HG02763 (cell line): Measurements from ENCODE around the gene EPOP.

Experiments used
- ATAC-seq: cut with Tn5 transposase; IDR thresholded peaks from one replicate; pipeline ENCODE4 v1.9.1; 2021; ENCODE audit warnings: mild to moderate bottlenecking, moderate library complexity; ENCODE audit not compliant: unreplicated experiment

Gene EPOP

DNA sequence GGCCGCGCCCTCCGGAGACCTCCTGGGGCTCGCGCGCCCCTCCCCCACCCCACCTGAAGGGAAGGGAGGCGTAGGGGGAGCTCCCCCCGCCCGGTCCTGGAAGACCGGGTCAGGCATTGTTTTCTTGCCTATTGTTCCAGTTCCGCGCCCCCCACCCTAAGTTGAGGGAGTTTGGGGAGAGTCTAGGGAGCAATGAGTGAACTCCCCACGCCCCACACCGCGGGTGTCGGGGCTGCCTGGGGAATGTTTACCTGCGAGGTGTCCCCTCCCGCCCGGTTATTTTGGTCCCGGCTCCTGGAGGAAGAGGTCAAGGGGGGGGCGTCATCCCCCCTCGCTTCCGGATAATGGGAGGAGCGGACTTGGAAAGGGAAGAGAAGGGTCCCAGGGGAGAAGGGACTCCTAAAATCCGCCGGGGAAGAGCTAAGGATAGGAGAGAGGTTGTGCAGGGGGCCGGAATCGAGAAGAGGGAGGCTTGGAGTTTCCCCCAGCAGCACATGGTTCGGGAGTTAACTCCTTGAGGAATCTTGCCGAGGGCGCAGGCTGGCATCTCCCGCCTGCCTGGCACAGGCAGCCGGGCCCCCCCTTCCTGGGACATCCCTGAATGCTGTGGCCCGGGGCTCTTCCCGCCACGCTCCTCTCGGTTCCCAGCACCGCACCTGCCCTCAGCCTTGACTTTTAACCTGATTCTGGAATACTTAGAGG lies 31.2 kb upstream of the EPOP start:
- no peak for ATAC-seq

GRCh38 chr17:38705523-38705802 lies 30.7 kb upstream of the EPOP start:
- ATAC-seq = no peak

GRCh38 chr17:38704606-38705522 lies 30.1 kb upstream of the EPOP start, which contains the start of gene MLLT6:
Gene MLLT6 (plus strand): TSS chr17:38705273. CDS start chr17:38705633, 360 bp downstream.
- no peak for ATAC-seq

DNA sequence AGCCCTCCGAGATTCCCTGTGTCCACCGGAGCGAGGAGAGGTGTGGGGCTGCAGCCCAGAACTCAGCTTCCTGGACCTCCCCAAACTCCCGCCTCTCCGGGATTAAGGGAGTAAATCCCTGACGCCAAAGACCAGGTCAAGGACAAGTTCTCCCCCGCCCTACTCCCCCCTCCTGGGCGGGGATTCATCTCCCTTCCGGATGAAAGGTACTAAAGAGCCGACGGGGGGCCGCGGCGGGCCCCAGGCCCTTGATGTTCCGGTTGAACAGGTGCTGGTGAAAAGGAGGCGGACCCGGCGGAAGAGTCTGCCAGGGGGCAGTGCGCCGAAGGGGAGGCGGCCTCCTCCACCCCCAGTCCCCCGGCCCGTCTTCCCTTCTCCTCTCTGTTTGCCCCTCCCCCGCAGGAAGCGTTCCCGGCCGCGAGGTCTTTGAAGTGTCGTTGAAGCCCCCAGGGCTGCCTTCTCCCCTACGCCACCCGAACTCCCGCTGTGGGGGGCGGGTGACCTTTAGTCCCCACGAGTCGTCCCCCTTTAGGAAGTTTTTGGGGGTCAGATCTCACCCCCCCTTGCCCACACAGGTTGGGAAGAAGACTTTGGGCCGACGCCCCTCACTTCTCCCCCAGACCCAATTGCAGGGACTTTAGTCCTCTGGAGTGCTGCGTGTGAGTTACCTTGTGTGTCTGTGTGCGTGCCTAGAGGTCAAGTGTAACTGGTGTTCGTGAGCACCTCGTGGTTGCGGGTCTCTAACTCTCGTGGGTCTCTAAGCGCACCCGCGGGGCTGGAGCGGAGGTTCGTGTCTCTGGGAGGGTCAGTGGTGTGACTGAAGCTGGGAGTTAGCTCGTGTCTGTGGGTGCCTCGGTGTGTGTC lies 29.2 kb upstream of the EPOP start:
- no peak for ATAC-seq

DNA sequence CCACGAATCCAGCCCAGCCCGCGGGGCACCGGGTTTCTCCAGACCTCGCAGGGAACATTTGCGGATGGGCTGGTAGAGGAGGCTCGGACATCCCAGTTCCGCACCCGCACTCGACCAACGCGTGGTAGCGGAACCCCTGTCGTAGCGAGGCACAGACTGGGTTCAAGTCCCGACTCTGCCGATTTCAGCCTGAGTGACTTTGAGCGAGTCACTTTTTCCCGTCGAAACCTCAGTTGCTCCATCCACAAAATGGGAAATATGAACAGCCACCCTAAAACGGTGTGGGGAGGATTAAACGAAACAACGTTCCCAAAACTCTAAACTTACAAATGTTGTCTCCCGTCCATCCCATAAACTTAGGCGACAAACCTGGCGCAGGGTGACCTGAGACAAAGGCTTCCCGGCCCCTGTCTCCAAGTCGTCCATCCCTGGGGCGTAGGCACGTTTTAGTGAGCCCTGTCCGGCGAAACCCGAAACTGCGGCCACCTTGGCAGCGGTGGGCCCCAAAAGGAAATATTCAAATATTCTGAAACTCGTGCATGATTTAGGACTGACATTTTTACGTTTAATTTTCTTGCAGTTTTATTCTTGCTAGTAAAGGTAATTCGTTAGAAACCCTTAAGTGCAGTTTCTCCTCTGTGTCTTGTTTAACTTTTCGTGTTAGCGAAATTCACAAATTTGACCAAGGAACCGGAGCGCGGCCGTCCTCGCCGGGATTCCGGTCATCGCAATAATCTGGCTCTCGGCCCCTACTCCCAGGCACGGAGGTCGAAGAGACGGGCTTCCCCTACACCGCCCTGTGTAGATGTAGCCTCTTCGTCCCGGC lies 28.4 kb upstream of the EPOP start:
- peak; percentile 1 for ATAC-seq

GRCh38 chr17:38702166-38702915 lies 27.6 kb upstream of the EPOP start:
- ATAC-seq = peak; percentile 32

DNA sequence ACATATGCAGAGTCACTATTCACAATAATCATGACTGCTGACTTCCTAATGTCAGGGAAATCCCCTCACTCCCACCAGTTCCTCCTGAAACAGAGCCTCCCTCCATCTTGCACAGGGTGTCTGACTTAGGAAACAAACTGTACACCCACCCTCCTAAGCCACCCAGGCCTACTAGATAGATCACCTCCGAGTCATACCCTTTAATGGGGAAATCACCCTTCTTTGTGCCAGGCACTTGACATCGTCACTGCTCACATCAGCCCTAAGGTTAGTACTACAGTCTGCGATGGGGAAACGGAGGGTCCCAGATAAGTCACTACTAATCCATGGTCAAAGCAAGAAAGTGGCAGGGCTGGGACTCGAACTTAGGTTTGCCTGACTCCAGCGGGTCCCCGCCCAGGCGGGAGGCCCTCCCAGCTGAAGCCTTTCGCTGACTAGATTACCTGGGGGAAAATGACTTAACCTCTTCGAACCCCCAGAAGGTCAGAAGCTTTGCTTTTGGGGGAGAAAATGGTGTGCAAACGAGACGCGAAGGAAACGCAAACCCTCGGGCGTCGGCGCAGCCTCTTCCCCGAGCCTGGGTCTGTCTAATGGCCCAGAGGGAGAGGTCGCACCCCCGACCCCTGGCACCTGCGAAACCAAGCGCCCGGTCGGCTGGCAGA lies 26.9 kb upstream of the EPOP start:
- ATAC-seq = peak; percentile 18

DNA sequence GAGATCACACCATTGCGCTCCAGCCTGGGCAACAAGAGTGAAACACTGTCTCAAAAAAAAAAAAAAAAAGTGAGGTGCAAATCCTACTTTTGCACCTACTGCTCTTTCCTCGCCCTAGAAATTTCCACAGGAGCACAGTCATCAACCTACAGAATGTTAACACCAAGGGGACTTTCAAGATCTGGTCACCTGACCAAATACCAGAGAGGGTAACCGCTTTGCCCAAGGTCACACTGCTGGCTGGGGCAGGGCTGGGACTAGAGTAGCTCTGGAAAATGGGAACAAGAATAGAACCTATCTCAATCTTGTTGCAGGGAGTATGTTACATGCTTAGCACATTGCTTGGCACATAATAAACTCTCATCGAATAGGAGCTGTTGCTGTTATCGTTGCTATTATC lies 24.0 kb upstream of the EPOP start:
- ATAC-seq = no peak

- ATAC-seq = no peak
These were observed 22.5 kb upstream of the EPOP start for GRCh38 chr17:38697061-38697820.

- ATAC-seq = no peak
These were observed 19.1 kb upstream of the EPOP start for GRCh38 chr17:38693700-38694329.

DNA sequence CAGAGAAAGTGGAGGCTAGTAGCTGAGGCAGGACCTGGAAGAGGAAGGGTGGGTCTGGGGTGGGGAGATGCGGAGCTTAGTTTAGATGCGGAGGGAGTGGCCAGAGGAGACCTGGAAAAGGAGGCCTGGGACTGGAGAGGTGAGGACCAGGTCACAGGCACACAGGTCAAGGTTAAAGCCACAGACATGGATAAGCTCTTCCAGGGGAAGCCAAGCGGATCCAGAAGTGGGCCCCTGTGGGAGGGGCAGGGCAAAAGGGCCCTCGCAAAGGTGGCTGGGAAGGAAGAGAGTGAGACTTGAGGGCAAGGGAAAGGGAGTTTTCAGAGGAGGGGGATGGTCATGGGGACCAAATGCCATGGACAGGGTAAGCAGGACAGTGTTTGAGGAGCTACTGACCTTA lies 16.4 kb upstream of the EPOP start:
- ATAC-seq = no peak

DNA sequence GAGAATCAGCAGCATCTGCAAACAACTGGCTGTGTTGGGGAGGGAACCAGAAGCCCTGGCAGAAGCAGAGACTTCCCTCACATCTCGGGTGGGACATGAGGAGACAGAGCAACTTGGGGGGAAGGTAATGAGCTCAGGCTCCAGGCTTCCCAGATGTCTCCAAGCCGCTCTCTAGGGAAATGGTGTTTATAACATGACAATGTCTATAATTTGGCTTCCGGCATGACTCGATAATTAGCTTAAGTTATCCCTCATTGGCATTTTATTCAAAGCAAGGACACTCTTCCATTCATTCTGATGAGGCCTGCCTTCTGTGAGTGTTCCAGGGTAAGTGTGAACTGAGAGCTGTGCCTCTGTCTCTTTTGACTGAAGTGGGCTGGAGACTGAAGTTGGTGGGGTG lies 15.6 kb upstream of the EPOP start:
- ATAC-seq = no peak

DNA sequence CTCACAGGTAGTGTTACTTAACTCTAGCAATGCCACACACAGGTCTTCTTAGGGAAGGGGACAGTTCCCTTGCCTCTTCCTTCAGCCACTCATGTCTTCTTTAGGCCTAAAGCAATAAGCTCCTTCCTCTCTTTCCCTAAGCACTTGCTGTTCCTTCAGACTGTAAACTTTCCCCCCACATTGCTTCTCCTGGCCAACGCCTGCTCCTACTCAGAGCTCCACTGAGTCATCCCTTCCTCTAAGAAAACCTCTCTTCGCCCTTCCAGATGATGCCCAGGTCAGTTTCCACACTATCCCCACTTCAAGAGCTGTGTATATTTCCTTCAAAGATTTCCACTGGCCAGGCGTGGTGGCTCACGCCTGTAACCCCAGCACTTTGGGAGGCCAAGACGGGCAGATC lies 12.5 kb upstream of the EPOP start:
- no peak for ATAC-seq

DNA sequence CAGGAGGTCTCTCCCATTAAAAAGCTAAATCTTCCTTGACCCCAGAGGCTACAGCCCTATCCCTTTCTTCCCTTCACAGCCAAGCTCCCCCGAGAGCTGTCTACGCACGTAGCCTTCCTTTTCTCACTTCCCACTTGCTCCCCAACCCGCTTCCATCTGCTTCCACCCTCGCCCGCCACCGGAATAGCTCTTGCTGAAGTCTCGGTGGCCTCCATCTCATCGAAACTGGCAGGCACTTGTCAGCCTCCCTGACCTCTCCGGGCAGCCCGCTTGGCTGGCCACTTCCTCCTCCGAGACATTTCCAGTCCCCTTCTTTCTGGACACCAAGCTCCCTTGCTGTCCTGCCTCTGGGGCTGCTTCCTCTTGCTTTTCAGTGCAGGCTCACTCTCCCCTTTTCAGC lies 10.7 kb upstream of the EPOP start:
- ATAC-seq = no peak

DNA sequence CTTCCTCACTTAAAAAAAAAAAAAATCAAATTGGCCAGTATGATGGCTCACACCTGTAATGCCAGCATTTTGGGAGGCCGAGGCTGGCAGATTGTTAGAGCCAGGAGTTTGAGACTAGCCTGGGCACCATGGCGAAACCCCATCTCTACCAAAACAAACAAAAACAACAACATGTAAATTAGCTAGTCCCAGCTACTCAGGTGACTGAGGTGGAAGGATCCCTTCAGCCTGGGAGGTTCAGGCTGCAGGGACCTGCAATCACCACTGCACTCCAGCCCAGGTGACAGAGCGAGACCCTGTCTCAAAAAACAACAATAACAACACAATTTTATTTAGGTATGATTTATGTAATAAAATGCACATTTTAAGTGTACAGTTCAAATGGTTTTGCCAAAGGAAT lies 6.3 kb upstream of the EPOP start:
- no peak for ATAC-seq

- no peak for ATAC-seq
These were observed 3.1 kb upstream of the EPOP start for GRCh38 chr17:38677819-38678218.

DNA sequence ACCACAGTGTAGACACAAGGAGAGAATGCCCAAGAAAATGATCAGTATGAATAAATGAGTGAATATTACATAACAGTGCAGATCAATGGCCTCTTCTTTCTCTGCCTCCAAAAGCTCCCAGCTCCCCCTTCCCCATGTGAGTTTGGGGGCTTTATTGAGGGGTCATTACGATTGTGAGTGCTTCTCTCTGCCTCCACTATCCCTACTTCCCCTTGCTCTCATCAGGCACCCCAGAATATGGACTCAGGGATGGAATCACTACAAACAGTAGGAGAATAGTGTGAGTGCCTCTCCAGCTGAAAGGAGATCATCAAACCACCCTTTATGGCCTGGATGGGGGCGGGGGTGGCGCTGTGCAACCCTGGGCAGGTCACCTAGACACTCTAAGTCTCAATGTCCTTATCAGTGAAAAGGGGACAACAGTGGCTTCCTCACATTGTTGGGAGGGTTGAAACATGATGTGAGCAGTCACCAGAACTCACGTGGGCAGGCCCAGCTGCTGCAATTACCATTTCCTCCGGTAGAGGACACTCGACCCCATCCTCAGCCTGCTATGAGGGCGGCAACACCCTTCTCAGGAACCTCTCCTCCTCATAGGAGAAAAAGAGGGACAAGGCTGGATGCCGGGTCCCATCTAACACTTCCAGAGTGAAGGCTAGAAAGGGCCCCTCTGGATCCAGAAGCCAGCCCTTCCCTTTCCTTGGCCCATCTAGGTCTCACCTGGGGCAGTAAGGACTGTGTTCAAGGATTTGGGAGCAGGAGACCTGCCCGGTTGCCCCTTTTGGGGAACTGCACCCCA lies 2.1 kb upstream of the EPOP start:
- no peak for ATAC-seq
